Breast epithelium (tissue), 4 donors: ENCODE measurements around the gene PHF21A. TPM values are rescaled to one million over a fixed set of nuclear protein-coding genes. Genes with fewer than 3 reads are reported as not detected.

Experiments used
- DNase-seq, 2 donors: peaks; one replicate each; pipeline ENCODE4 v3.0.0-alpha.2; 2019; ENCODE audit warnings: low spot score in 2 of 2
- H3K27ac ChIP-seq, 2 donors: fragments of 200-600 bp; sonication (generic) in 1 of 2; one replicate each; pipeline ENCODE4 v1.5.1; 2016 to 2019; ENCODE audit warnings: mild to moderate bottlenecking in 1 of 2
- H3K27me3 ChIP-seq, 2 donors: fragments of 200-600 bp; sonication (generic) in 1 of 2; one replicate each; pipeline versions ENCODE4 v1.5.1 to v1.6.0; 2017 to 2019; ENCODE audit warnings: control low read depth in 1 of 2, mild to moderate bottlenecking in 1 of 2
- H3K36me3 ChIP-seq: fragments of 200-600 bp; one replicate; pipeline ENCODE4 v1.5.1; 2019
- H3K4me1 ChIP-seq, 2 donors: fragments of 200-600 bp; sonication (generic); one replicate each; pipeline ENCODE4 v1.5.1; 2016 to 2019; ENCODE audit warnings: control low read depth in 1 of 2
- H3K4me3 ChIP-seq, 3 donors: fragments of 200-600 bp; sonication (generic); 1 replicate in 2 of 3; 2 replicates in 1 of 3; pipeline ENCODE4 v1.5.1; 2016 to 2019; ENCODE audit warnings: mild to moderate bottlenecking in 3 of 3, moderate library complexity in 2 of 3
- H3K9me3 ChIP-seq, 2 donors: fragments of 200-600 bp; sonication (generic) in 1 of 2; one replicate each; pipeline ENCODE4 v1.5.1; 2016 to 2019; ENCODE audit warnings: control low read depth in 1 of 2
- POLR2A ChIP-seq: fragments of 450-650 bp; IDR thresholded peaks from one replicate; pipeline ENCODE4 v1.6.1; 2016; ENCODE audit warnings: antibody characterized with exemption, mild to moderate bottlenecking, moderate library complexity
- POLR2AphosphoS5 ChIP-seq, 3 donors: sonication (generic); formaldehyde crosslinking; IDR thresholded peaks; one replicate each; pipeline ENCODE4 v1.6.1; 2017; ENCODE audit warnings: antibody characterized with exemption in 3 of 3
- intact Hi-C: fragments of 100-400 bp; cut with DNase I; formaldehyde crosslinking; loops from one replicate; pipeline ENCODE4 v1.15.1; 2023; ENCODE audit warnings: low total_unique reads
- total RNA-seq, 3 donors: library from RNA; depleted of rRNA; stranded (reverse); fragments of >200 nt; gene quantifications; one replicate each; pipeline ENCODE4 v1.1.0, GENCODE V29; 2016
- TF ChIP-seq, protein P1 (sequence below), 3 donors: fragments of 450-650 bp; IDR thresholded peaks; one replicate each; pipeline ENCODE4 v1.5.1; 2016 to 2017; ENCODE audit warnings: antibody characterized with exemption in 3 of 3, mild to moderate bottlenecking in 3 of 3, moderate library complexity in 3 of 3

The PHF21A gene
- total RNA-seq, 3 donors from 2014 or later, result 23.4 to 70.8 (median 42.7) TPM

DNA sequence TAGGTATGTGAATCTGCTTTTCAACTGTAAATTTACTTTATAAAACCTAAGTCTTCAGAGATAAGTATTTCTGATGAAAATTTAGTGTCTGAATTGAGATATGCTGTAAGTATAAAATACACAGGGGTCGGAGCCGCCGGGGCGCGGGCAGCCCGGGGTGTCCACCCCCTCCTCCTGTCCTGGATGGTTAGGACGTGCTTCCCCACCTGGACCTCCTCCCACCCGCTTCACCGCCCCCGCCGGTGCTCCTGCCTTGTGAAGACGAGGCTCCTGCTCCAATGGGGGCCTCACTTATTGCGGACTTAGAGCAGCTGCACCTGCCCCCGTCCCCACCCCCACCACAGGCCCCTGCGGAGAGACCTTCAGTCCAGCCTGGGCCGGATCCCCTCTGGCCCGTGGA, 21.3 kb upstream of the PHF21A start:
- H3K27me3 ChIP-seq, result no peaks in the 10 kb centered on the region
- intact Hi-C loops, result loop anchor here (5.0 kb wide), 1 partner anchor 250 kb away; the partner anchor contains the start of gene CHRM4
- H3K27ac ChIP-seq, result no peak overlapping the region
- H3K36me3 ChIP-seq, result no peaks in the 10 kb centered on the region
- DNase-seq, result no peak
- H3K4me1 ChIP-seq, result no peaks in the 10 kb centered on the region
- H3K4me3 ChIP-seq, result no peak overlapping the region
- no peaks in the 10 kb centered on the region for H3K9me3 ChIP-seq
- TF ChIP-seq POLR2A (no peak), POLR2AphosphoS5 (IDR thresholded peaks at IDR 0.05) (no peak)
- TF ChIP-seq, protein P1, sequence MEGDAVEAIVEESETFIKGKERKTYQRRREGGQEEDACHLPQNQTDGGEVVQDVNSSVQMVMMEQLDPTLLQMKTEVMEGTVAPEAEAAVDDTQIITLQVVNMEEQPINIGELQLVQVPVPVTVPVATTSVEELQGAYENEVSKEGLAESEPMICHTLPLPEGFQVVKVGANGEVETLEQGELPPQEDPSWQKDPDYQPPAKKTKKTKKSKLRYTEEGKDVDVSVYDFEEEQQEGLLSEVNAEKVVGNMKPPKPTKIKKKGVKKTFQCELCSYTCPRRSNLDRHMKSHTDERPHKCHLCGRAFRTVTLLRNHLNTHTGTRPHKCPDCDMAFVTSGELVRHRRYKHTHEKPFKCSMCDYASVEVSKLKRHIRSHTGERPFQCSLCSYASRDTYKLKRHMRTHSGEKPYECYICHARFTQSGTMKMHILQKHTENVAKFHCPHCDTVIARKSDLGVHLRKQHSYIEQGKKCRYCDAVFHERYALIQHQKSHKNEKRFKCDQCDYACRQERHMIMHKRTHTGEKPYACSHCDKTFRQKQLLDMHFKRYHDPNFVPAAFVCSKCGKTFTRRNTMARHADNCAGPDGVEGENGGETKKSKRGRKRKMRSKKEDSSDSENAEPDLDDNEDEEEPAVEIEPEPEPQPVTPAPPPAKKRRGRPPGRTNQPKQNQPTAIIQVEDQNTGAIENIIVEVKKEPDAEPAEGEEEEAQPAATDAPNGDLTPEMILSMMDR (IDR thresholded peaks at IDR 0.05), result no peak

DNA sequence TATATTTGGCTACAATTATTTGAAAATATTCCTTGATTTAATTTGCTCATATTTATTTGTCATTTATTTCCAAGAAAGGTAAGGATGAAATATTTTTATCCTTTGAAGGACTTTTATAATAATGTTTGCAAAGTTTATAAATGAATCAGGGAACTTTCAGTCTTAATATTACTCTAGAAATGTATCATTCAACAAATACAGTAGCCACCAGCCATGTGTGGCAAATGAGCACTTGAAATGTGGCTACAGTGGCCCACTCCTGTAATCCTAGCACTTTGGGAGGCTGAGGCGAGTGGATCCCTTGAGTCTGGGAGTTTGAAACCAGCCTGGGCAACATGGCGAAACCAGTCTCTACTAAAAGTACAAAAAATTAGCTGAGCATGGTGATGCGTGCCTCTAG, 20.3 kb upstream of the PHF21A start:
- H3K4me3 ChIP-seq, result no peak overlapping the region
- no peak overlapping the region for H3K27ac ChIP-seq
- no peaks in the 10 kb centered on the region for H3K36me3 ChIP-seq
- no peaks in the 10 kb centered on the region for H3K4me1 ChIP-seq
- no peaks in the 10 kb centered on the region for H3K9me3 ChIP-seq
- TF ChIP-seq, protein P1 (IDR thresholded peaks at IDR 0.05), result no peak
- intact Hi-C loops, result loop anchor here (5.0 kb wide), 1 partner anchor 251 kb away; the partner anchor contains the start of gene CHRM4
- H3K27me3 ChIP-seq, result no peaks in the 10 kb centered on the region
- no peak for DNase-seq

DNA sequence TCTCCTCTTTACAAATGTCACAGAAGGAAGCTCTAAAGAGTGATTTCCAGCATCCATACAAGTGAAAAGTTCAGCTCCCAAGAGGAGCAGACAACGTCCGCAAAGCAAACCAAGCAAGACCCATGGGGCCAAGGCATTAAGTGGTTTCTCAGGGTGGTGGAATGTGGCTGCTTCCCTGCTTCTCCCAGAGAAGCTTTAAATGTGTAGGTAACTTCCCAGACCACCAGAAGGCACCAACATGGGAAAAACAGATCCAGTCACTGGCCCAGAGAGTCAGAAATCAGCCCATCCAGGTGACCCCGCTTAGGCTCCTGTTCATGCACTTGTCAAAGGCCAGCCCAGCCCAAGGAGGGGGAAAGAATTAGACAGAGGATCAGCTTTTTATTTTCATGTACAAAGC, 13.3 kb upstream of the PHF21A start:
- intact Hi-C loops, result no loop called here
- Histone ChIP-seq H3K4me1 (no peaks in the 10 kb centered on the region), H3K27me3 (no peaks in the 10 kb centered on the region), H3K9me3 (no peaks in the 10 kb centered on the region), H3K36me3 (no peaks in the 10 kb centered on the region), H3K4me3 (no peak overlapping the region), H3K27ac (no peak overlapping the region)
- TF ChIP-seq, protein P1 (IDR thresholded peaks at IDR 0.05), result no peak
- TF ChIP-seq POLR2AphosphoS5 (IDR thresholded peaks at IDR 0.05) (no peak), POLR2A (no peak)
- no peak for DNase-seq

DNA sequence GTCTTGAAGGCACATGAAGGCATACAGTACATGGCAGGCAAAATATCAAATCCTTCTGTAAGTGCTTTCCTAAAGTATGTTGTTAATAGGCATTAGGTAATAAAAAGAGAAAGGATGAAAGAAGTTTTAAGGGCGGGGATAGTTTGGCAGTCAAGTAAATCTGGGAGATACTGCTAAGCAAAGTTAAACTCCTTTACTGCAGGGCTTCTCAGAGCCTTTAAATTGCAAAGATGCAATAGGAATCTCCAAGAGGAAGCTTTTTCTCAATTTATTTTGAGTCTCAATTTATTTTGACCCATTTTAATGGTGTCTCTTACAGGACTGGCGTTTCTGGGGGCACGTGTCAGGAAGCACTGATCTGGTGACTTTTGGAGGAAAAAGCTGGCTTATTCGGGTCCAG, 12.8 kb upstream of the PHF21A start:
- DNase-seq, result no peak
- H3K4me1 ChIP-seq, result no peaks in the 10 kb centered on the region
- H3K9me3 ChIP-seq, result no peaks in the 10 kb centered on the region
- intact Hi-C loops, result no loop called here
- no peak overlapping the region for H3K4me3 ChIP-seq
- no peak for TF ChIP-seq POLR2AphosphoS5 (IDR thresholded peaks at IDR 0.05)
- TF ChIP-seq, protein P1 (IDR thresholded peaks at IDR 0.05), result no peak
- TF ChIP-seq POLR2A, result no peak
- no peaks in the 10 kb centered on the region for H3K36me3 ChIP-seq
- no peaks in the 10 kb centered on the region for H3K27me3 ChIP-seq
- no peak overlapping the region for H3K27ac ChIP-seq

DNA sequence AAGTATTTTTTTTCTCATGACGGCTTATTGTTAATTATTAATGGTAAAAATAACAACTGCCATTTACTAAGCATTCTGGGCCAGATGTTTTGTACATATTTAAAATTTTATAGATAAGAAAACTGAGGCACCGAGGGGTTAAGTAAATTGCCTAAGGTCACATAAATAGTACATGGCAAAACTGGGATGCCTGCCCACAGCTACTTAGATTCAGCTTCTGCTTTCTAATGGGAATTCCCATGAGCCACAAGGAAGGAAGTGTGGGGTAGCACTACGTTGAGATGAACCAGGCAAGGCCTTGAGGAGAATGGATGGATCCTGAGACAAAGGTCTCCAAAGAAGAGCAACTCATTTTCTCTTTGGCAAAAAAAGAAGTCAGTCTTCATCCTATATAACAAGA, 11.9 kb upstream of the PHF21A start:
- TF ChIP-seq POLR2A, result no peak
- no peak for TF ChIP-seq POLR2AphosphoS5 (IDR thresholded peaks at IDR 0.05)
- TF ChIP-seq, protein P1 (IDR thresholded peaks at IDR 0.05), result no peak
- Histone ChIP-seq H3K36me3 (no peaks in the 10 kb centered on the region), H3K27me3 (no peaks in the 10 kb centered on the region), H3K9me3 (no peaks in the 10 kb centered on the region), H3K4me1 (no peaks in the 10 kb centered on the region), H3K27ac (no peak overlapping the region), H3K4me3 (no peak overlapping the region)
- intact Hi-C loops, result no loop called here
- DNase-seq, result no peak
